ENCODE data around the gene RAB40C.

The RAB40C gene

GRCh38 chr16:574021-574760, 15.7 kb upstream of the RAB40C start:
- DNase-seq (ENCODE audit: low read depth in 3 of 3, low spot score in 1 of 3), result no peak

DNA sequence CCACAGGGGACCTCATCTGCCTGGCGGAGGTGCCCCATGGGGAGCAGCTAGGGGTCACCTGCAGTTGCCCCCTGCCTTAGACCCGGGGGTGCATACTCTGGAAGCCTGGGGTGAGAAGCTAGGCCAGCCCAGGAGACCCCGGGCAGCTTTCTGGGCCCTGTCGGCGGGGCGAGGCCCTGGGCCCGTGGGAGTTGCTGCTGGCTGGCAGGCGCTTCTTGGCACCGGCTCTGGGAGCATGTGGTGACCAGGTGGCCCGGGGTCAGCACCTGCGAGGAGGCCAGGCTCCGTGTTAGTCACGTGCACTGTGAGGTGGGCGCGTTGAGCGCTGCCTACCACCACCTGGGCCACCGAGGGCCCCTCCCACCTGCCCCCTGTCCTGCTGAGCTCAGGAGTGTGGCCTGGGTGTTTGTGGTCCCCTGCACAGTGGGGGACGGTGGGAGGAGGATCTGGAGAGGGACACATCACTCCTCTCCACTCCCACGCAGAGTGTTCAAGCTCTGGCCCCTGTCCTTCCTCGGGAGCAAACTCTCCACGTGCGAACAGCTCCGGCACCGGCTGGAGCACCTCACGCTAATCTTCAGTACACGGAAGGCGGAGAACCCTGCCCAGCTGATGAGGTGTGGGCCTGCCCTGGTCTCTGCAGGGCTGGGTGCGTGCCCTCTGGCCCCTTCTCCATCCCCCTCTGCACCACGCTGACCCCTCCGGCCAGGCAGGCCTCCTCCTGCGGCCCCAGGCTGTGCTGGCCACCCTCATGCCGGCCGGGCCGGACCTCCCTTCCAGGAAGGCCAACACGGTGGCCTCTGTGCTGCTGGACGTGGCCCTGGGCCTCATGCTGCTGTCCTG, 14.3 kb upstream of the RAB40C start:
- DNase-seq (ENCODE audit: low read depth in 3 of 3, low spot score in 1 of 3), result no peak

GRCh38 chr16:576197-576822, 13.6 kb upstream of the RAB40C start:
- DNase-seq (ENCODE audit: low read depth in 3 of 3, low spot score in 1 of 3), result no peak

DNA sequence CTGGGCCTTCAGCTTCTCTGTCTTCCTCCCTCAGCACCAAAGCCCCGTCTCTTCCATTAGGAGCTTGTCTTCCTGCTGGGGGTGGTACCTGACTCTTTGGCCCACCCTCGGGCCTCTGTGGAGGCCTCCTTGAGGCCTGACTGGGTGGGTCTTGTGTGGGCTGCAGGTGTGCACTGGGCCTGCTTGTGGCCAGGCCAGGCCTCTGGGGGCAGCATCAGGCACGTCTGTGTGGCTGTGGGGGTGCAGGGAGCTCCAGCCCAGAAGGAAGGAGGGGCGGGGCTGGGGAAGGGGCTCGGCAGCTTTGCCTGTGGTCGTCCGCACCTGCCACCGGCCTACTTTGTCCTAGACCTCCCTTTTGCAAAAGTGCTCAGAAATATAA, 13.1 kb upstream of the RAB40C start:
- DNase-seq (ENCODE audit: low read depth in 3 of 3, low spot score in 1 of 3), result no peak

GRCh38 chr16:577796-578195, 12.1 kb upstream of the RAB40C start:
- DNase-seq (ENCODE audit: low read depth in 3 of 3, low spot score in 1 of 3), result no peak

DNA sequence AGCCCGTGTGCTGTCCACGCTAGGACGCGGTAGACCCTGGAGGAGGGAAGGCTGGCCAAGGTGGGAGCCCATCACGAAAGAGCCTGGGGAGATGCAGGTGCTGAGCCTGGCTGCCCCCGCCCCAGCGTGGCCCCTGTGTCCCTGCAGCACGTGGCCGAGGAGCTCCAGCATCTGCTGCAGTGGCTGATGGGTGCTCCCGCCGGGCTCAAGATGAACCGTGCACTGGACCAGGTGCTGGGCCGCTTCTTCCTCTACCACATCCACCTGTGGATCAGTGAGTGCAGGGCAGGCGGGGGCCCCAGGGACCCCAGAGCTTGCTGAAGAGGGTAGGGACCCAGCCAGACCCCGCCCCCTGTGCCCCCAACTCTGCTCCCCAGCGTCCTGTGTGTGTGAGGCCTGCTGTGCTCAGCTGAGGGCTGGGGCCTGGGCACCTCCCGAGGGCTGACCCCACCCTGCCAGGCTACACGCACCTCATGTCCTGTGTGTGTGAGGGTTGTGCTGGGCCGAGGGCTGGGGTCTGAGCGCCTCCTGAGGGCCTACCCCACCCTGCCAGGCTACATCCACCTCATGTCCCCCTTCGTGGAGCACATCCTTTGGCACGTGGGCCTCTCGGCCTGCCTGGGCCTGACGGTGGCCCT, 11.5 kb upstream of the RAB40C start:
- DNase-seq (ENCODE audit: low read depth in 3 of 3, low spot score in 1 of 3), result no peak

- DNase-seq (ENCODE audit: low read depth in 3 of 3, low spot score in 1 of 3), result peak in 1 of 3 donors; percentile 51
Measured at GRCh38 chr16:578870-579405, 10.9 kb upstream of the RAB40C start.

DNA sequence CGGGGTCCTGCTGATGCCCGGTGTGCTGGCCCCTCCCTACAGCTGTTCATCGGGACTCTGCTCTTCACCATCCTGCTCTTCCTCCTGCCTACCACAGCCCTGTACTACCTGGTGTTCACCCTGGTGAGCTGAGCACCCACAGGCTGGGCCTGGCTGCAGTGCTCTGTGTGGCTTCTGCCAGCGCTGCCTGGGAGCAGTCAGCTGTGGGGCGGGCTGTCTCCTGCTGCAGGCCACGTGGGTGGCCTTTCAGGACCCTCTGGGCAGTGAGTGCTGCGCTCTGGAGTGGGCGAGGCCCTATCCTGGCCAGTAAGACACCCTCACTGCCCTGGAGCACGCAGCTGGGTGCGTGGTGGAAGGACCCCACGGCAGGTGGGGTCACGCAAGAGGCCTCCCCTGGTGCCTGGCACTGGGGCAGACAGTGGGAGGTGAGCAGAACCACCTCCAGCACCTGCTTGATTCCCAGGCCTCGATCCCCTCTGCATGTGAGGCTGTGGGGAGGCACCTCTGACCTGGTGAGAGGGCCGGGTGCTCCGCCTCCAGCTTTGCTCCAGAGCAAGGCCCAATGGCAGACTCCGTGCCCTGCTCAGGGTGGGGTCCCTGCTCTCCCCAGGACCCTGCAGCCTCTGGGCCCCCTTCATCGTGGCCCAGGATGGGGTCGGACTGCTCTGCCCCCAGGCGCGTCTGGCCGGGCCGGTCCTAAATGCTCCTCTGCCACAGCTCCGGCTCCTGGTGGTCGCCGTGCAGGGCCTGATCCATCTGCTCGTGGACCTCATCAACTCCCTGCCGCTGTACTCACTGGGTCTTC, 9.5 kb upstream of the RAB40C start:
- no peak for DNase-seq (ENCODE audit: low read depth in 3 of 3, low spot score in 1 of 3)

DNA sequence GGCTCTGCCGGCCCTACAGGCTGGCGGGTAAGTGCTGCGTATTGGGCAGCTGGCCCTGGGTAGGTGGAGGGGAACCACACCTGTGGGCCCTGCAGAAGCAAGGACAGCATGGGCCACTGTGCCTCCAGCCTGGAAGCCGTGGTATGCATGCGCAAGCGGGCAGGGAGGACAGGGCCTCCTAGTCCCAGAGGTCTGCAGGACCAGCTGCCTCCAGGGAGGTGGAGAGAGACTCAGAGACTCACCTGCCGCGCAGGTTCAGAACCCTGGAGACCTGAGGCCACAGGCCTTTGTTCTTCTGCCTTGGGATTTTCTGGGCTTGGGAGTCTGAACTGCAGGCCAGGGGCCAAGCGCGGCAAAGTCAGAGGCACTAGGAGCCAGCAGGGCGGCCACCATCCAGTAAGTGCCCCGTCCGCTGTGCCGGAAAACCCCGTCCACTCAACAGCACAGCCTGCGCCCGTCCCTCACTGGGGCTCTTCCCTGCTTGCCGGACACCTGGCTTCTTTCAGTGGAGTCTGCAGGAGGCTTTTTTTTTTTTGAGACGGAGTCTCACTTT, 8.8 kb upstream of the RAB40C start:
- DNase-seq (ENCODE audit: low read depth in 3 of 3, low spot score in 1 of 3), result no peak

GRCh38 chr16:582218-582613, 7.7 kb upstream of the RAB40C start:
- no peak for DNase-seq (ENCODE audit: low read depth in 3 of 3, low spot score in 1 of 3)

DNA sequence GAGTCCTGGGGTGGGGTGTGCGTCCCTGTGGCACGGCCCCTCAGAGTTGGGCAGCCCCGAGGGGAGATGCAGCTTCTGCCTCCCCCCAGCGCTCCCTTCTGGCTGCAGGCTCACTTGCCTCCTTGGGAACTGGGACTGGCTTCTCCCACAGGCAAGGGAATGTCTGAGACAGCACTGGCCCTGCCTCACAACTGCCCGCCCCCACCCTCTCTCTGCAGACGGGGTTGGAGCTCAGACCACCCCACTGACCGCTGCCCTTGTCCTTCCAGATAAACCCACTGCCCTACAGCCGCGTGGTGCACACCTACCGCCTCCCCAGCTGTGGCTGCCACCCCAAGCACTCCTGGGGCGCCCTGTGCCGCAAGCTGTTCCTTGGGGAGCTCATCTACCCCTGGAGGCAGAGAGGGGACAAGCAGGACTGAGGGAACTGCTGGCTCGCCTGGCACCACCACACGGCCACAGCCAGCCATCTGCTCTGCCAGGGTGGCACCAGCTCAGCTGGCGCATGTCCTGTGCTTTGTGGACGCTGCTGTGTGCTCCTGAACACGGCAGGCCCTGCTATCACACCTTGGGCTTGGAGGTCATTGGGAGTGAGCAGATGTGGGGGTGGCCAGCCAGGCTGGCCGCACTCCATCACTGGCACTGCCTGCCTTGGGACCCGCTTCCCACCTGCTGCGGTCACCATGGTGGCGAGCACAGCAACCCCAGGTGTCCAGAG, 7.1 kb upstream of the RAB40C start:
- DNase-seq (ENCODE audit: low read depth in 3 of 3, low spot score in 1 of 3), result no peak

- DNase-seq (ENCODE audit: low read depth in 3 of 3, low spot score in 1 of 3), result no peak
Measured at GRCh38 chr16:583470-583814, 6.4 kb upstream of the RAB40C start.

DNA sequence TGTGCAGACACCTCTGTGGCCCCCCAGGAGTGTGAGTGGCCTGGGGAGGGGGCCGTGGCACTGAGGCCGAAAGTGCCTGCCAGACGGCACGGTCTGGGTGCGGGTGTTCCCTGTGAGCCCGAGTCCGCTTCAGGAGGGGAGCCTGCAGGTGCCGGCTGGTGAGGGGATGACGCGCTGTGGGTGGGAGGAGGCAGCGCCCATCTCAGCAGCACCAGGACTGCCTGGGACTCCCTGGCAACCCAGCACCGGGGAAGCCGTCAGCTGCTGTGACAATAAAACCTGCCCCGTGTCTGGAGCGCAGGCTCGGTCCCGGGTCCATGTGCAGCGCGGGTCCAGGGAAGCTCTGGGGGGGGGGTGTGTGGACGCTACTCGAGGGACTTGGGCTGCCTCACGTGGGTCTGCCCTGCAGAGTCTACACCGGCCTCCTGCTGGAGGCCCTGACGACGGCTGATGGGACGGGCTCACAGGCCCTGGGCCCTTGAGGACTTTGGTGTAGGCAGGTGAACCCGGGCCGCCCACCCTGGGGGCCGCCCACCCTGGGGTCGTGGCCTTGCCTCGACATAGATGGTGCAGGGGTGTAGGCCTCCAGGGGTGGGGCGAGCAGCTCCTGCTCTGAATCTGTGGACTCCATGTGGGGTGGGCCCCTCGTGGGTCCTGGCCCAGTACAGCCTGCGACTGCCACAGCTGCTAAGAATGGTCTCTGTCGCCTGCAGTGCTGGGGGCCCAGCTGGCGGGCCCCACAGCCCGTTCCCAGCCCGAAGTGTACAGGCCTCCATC, 5.9 kb upstream of the RAB40C start:
- DNase-seq (ENCODE audit: low read depth in 3 of 3, low spot score in 1 of 3), result no peak

GRCh38 chr16:585351-585750, 4.5 kb upstream of the RAB40C start:
- no peak for DNase-seq (ENCODE audit: low read depth in 3 of 3, low spot score in 1 of 3)

DNA sequence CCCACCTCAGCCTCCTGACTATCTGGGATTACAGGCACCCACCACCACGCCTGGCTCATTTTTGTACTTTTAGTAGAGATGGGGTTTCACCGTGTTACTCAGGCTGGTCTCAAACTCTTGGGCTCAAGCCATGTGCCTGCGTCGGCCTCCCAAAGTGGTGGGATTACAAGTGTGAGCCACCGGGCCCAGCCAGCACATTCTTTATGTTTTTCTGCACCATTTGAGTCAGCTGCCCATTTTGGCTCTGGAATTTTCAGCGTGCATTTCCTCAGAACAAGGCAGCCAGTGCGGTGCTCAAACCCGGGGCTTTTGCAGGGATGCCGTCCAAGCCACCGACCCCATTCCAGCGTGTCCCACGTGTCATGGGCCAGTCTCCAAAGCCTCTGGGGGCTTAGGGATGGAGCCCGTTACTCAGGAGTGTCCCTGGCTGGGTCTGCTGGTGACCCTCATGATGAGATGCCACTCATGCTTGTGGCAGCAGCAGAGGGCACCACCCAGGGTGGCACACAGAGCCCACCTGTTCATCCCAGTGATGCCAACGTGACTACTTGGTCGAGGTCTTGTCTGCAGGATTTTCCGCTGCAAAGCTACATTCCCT, 3.7 kb upstream of the RAB40C start:
- no peak for DNase-seq (ENCODE audit: low read depth in 3 of 3, low spot score in 1 of 3)

DNA sequence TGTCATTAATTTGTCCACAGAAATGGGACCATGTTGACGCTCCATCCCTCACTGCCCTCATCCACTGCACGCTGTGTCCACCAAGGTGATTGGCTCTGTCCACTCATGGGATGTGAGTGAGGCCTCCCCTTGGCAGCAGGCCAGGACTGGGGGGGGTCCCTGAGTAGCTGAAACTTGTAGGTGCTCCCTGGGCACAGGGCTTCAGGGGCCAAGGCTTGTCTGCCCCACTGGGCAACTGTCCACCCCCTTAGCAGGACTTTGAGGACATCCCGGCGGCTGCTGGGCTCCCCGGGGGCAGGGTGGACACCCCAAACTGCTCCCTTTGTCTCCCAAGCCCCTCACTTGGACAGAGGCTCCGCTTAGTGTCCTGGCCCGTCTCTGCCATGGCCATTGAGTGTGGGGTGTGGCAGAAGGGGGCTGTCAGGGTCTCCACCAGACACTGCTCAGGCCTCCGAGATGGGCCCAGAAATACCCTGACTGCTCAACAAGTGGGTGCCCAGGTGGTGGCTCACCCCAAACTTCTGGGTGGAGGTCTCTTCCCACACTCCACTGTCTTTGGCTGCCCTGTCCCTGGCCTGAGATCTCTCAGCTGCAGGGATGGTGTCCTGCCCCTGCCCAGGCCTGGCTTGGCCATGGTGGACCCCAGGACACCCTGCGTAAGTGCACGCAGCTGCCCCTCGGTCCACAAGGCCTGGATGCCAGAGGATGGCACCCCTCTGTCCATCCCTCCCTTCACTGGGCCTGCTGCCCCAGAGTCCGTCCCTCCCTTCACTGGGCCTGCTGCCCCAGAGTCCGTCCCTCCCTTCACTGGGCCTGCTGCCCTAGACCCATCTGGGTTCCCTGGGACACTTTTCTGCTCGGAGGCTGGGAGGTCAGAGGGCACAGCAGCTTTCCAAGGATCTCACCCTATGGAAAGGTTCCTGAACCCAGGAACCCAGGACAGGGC, 2.9 kb upstream of the RAB40C start:
- no peak for DNase-seq (ENCODE audit: low read depth in 3 of 3, low spot score in 1 of 3)

GRCh38 chr16:588639-588888, 1.3 kb upstream of the RAB40C start:
- peak in 1 of 3 donors; percentile 55 for DNase-seq (ENCODE audit: low read depth in 3 of 3, low spot score in 1 of 3)
